ENCODE data around the gene SOX21. TPM values are rescaled to one million over a fixed set of nuclear protein-coding genes. Genes with fewer than 3 reads are reported as not detected.

The SOX21 gene
- total and polyA plus RNA-seq, 2 of the 8 experiments (the other 6 are each of a cell fraction or from before 2014, with no cell fraction given): 3.9 TPM

- Histone ChIP-seq H3K4me1 (replicated peaks in 1 of 4; ENCODE audit: control insufficient read depth in 3 of 4, insufficient read depth in 4 of 4, low read length in 3 of 4) (peaks cover 0 to 4% (median 2%) of the 10 kb centered on the region in 4 experiments; a peak in 3 of 7 replicates), H3K9me3 (ENCODE audit: insufficient read depth in 2 of 2, low read depth in 1 of 2, low read length in 1 of 2) (no peaks in the 10 kb centered on the region), H2BK20ac (ENCODE audit: low read length) (no peak overlapping the region), H4K91ac (replicated peaks; ENCODE audit: insufficient read length, low read length) (no peak overlapping the region), H2AFZ (ENCODE audit: low read length) (no peak overlapping the region), H2BK5ac (ENCODE audit: low read depth, low read length) (no peak overlapping the region), H3K56ac (replicated peaks; ENCODE audit: insufficient read length, low read depth, low read length) (no peak overlapping the region), H2AK5ac (ENCODE audit: low read depth, low read length) (no peak overlapping the region), H3K27me3 (replicated peaks in 1 of 4; ENCODE audit: control insufficient read depth in 3 of 4, extremely low read depth in 1 of 4, insufficient read depth in 3 of 4, low read length in 3 of 4) (no peaks in the 10 kb centered on the region), H2BK15ac (ENCODE audit: low read length) (no peak overlapping the region), H3K18ac (ENCODE audit: extremely low read depth, low read length) (no peak overlapping the region), H3K23ac (ENCODE audit: insufficient read length) (no peak overlapping the region), H4K20me1 (replicated peaks in 1 of 2; ENCODE audit: control insufficient read depth in 1 of 2, insufficient read depth in 2 of 2, low read length in 2 of 2) (no peaks in the 10 kb centered on the region), H3K36me3 (ENCODE audit: control insufficient read depth in 2 of 4, insufficient read depth in 4 of 4, low read length in 3 of 4) (no peaks in the 10 kb centered on the region), H2BK12ac (ENCODE audit: low read depth, low read length) (no peak overlapping the region), H3K9ac (replicated peaks in 1 of 4; ENCODE audit: extremely low read depth in 1 of 4, low read depth in 3 of 4, low read length in 3 of 4) (no peak overlapping the region), H3K27ac (ENCODE audit: low read depth, low read length) (no peak overlapping the region), H3K4me3 (ENCODE audit: extremely low read depth in 1 of 4, insufficient read depth in 2 of 4, low read depth in 3 of 4, low read length in 4 of 4) (no peak overlapping the region), H3K79me1 (ENCODE audit: low read depth, low read length) (no peaks in the 10 kb centered on the region), H4K5ac (ENCODE audit: insufficient read length, low read depth, low read length) (no peak overlapping the region), H3K23me2 (ENCODE audit: low read depth, low read length) (0 out of 2 replicates have a peak, but pooled peaks cover 2% of the 10 kb centered on the region), H2BK120ac (replicated peaks; ENCODE audit: low read depth, low read length) (no peak overlapping the region), H3K14ac (ENCODE audit: insufficient read length) (no peak overlapping the region), H3K4ac (replicated peaks; ENCODE audit: insufficient read length, low read depth, low read length) (no peak overlapping the region), H3K4me2 (ENCODE audit: insufficient read depth in 1 of 2, low read depth in 2 of 2, low read length in 2 of 2) (no peak overlapping the region), H4K8ac (ENCODE audit: extremely low read depth, insufficient read depth, low read length) (no peak overlapping the region), H3K79me2 (ENCODE audit: control insufficient read depth in 1 of 2, insufficient read depth in 2 of 2, low read length in 2 of 2) (no peaks in the 10 kb centered on the region)
- CTCF ChIA-PET (ENCODE audit: partially characterized antibody): interaction anchor here (1.0 to 4.7 kb wide), 3 partner anchors 22 to 61 kb away, joined by 4 to 24 read pairs (median 5); no protein-coding TSS in a partner anchor
- DNase-seq (ENCODE audit: low read depth in 1 of 2, low spot score in 2 of 2): no peak
- FAIRE-seq: no peak
- POLR2A ChIA-PET (ENCODE audit: partially characterized antibody): no interaction called here
- WGBS, 2 experiments (ENCODE audit: extremely low coverage in 1 of 2, insufficient coverage in 1 of 2, insufficient read length in 1 of 2, insufficient replicate concordance in 2 of 2, low coverage in 1 of 2, low lambda C conversion rate in 2 of 2, missing lambda C conversion rate in 1 of 2): 73% methylated on average over 2 of the region's 2 CpGs; no CpG with 5 or more reads in 1 of the 2 experiments
- TF ChIP-seq, protein P1, sequence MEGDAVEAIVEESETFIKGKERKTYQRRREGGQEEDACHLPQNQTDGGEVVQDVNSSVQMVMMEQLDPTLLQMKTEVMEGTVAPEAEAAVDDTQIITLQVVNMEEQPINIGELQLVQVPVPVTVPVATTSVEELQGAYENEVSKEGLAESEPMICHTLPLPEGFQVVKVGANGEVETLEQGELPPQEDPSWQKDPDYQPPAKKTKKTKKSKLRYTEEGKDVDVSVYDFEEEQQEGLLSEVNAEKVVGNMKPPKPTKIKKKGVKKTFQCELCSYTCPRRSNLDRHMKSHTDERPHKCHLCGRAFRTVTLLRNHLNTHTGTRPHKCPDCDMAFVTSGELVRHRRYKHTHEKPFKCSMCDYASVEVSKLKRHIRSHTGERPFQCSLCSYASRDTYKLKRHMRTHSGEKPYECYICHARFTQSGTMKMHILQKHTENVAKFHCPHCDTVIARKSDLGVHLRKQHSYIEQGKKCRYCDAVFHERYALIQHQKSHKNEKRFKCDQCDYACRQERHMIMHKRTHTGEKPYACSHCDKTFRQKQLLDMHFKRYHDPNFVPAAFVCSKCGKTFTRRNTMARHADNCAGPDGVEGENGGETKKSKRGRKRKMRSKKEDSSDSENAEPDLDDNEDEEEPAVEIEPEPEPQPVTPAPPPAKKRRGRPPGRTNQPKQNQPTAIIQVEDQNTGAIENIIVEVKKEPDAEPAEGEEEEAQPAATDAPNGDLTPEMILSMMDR (IDR thresholded peaks at IDR 0.05; ENCODE audit: control extremely low read depth in 1 of 3, insufficient read depth in 1 of 3, low read depth in 1 of 3, low read length in 3 of 3): no peak
- TF ChIP-seq TAF7 (optimal IDR thresholded peaks at IDR 0.05; ENCODE audit: borderline replicate concordance, low read depth, low read length) (no peak), CBX8 (IDR thresholded peaks at IDR 0.05; ENCODE audit: borderline replicate concordance, low read depth, low read length) (no peak), HDAC6 (IDR thresholded peaks at IDR 0.05; ENCODE audit: low read depth, low read length) (no peak), CTBP2 (IDR thresholded peaks at IDR 0.05; ENCODE audit: borderline replicate concordance, insufficient read depth, insufficient read length, low read length) (no peak), KDM1A (IDR thresholded peaks at IDR 0.05; ENCODE audit: borderline replicate concordance, low read length) (no peak), POLR2AphosphoS5 (IDR thresholded peaks at IDR 0.05; ENCODE audit: low read depth, low read length) (no peak)
- TF ChIP-seq, protein P2, sequence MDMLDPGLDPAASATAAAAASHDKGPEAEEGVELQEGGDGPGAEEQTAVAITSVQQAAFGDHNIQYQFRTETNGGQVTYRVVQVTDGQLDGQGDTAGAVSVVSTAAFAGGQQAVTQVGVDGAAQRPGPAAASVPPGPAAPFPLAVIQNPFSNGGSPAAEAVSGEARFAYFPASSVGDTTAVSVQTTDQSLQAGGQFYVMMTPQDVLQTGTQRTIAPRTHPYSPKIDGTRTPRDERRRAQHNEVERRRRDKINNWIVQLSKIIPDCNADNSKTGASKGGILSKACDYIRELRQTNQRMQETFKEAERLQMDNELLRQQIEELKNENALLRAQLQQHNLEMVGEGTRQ (IDR thresholded peaks at IDR 0.05; ENCODE audit: low read length): no peak
- TF ChIP-seq, protein P3, sequence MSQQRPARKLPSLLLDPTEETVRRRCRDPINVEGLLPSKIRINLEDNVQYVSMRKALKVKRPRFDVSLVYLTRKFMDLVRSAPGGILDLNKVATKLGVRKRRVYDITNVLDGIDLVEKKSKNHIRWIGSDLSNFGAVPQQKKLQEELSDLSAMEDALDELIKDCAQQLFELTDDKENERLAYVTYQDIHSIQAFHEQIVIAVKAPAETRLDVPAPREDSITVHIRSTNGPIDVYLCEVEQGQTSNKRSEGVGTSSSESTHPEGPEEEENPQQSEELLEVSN (IDR thresholded peaks at IDR 0.05): no peak
Measured at GRCh38 chr13:94682229-94682628, 30.1 kb downstream of the SOX21 start.
